GM21737 (cell line): Measurements from ENCODE around the gene MSS51.

Source experiments
- ATAC-seq: cut with Tn5 transposase; IDR thresholded peaks from one replicate; pipeline ENCODE4 v1.9.1; 2021; ENCODE audit warnings: mild to moderate bottlenecking, moderate library complexity; ENCODE audit not compliant: unreplicated experiment

Gene MSS51

DNA sequence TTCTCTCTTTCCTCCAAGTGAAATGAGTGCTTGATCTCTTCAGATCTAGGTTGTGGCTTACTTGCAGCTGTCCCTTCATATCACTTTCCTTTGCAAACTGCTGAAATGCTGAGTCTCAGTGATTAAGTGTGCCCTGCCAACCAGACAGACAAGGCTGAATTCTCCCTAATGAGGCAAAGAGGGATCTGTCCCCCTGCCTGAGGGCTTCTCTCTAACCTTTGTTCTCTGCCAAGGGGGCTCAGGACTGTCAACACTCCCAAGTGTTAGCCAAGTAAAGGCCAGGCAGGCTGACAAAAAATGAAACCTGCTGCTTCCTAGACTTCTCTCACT lies at the start of gene MSS51:
Gene MSS51 (minus strand): TSS at position 24 of the 330 bp plus-strand sequence. CDS start 5,277 bp downstream, outside the sequence.
- no peak for ATAC-seq

DNA sequence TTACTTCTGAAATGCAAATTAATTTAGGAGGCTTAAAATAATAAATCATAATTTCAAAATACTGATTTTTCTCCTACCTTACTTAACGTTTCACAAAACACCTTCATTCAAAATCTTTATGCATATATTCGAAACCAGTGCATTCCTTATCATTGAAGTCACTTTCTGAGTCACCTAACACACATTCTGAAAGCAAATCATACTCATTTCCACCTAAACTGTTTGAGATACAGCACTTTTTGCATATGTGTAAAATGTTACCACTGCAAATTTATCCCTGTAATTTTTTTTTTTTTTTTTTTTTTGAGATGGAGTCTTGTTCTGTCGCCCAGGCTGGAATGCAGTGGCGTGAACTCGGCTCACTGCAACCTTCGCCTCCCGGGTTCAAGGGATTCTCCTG lies 46.8 kb upstream of the MSS51 start:
- ATAC-seq, result no peak

DNA sequence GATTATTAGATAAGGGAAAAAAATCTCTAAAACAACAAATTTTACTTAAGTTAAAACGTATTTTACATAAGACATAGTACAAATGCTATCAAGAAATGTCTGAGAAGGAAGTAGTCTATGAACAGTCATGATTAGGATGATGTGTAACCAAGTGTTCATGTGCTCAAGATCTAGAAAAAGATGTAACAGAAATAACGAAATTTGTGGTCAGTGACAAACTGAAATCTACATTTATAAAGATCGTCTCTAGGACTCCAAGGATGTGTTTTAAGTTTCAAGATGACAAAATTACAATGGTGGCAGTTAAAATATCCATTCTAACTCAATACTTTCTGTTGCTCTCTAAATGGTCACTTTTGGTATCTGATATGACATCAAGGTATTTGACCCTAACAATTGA lies 45.3 kb upstream of the MSS51 start:
- ATAC-seq, result no peak

DNA sequence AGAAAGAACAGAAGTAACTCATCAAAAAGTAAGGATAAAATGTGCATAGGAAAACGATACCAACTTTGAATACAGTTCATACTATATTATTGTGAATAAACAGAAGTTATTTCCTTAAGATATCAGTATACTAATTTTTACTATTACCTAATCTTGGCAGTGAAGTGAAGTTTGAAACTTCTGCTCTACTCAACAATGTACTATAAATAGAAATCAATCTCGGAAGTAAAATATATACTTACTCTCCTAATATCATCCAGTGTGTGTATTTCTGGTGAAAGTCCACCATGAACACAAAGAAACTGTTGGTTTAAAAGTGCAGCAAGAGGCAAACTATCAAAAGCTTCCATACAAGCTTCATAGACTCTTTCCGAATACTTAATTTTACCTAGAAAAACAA lies 37.9 kb upstream of the MSS51 start:
- ATAC-seq, result no peak

DNA sequence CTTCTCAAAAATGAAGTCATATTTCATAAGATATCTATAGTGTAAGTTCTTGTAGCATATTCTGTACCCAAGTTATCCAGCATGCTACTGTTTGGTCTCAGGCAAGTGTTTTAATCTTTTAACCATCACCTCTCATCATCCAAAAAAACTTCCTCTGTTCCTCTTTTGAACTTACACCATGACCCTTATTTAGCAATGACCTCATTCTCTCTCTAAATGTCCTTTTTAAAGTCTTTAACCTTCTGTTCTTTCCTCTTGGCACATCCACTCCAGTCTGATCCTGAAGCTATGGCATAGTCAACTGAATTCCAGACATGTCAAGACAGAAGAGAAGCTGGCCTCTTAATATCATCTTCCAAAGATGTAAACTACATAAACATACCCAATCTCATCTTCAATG lies 36.2 kb upstream of the MSS51 start:
- no peak for ATAC-seq

DNA sequence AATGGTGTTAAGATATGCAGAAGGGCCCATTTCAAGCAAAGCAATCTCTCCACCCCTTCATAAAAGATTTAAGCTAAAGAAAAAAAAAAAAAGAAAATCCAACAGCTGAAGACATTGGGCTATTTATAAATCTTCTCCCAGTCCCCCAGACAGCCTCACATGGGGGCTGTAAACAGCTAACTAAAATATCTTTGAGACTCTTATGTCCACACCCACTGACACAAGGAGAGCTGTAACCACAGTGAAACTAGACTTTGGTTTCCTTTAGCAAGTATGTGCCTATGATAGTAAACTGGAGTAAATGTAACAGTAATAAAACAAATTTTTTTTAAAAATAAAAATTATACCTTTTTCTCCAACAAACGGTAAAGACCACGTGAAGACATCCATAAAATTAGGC lies 33.8 kb upstream of the MSS51 start:
- no peak for ATAC-seq

DNA sequence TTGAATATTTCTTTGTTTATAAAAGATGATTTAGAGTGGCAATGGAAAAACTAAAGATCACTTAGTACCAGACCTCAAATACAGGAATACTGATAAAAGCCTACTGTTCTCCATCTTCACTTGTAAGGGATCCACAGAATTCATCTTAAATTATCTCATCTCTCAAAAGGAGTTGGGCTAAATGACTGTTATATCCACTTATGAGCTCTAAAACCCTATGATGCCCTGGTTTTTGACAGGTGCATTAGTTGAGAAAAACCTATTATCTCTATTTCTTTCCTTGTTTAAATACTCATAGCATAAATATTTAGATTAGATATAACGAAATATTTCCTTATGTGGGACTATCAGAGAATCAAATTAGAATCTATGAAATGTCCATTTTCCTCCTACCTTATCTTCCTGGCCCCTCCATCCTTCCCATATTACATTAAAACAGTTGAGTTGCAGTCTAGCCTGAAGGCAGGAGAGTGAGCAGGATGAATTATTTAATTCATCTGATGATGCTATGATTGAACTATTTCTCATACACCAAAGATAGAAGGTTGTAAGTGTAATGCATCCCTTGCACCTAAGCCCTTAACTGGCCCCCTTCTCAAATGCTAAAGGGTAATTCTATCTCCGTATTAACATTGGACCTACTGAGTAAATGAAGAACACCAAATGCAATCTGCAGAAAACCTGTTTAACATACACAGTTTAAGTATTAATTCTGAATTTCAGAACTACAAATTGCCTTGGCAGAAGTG lies 32.8 kb upstream of the MSS51 start:
- no peak for ATAC-seq

DNA sequence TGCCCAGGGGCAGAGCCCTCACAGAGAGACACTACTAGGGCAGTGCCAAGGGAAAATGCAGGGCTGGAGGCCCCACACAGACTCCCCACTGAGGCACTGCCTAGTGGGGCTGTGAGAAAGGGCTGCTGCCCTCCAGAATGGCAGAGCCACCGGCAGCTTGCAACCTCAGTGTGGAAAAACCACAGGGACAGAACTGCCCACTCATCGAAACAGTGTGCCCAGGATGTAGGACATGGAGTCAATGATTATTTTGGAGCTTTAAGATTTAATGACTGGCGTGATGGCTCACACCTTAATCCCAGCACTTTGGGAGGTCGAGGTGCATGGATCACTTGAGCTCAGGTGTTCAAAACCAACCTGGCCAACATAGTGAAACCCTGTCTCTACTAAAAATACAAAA lies 27.5 kb upstream of the MSS51 start:
- no peak for ATAC-seq

DNA sequence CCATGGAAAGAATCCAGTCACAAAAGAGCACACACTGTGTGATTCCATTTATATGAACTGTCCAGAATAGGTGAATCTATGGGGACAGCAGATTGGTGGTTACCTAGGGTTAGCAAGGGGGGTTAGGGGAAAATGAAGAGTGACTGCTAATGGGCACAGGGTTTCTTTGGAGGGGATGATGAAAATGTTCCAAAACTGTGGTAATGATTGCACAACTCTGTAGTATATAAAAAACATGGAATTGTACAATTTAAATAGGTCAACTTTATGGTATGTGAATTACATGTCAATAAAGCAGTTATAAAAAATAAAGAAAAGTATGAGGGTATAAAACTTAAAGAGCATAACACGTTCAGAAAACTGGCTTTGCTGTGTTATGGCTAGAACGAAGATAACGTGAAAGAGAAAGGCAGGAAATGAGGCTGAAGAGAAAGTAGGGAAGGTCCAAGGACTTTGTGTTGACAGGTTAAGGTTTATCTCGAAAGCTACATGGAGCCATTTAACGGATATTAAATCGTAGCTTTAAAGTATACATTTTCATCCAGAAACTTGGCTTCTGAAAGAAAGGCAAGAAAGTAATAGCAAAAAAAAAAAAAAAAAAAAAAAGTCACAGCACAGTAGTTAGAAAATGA lies 26.4 kb upstream of the MSS51 start:
- ATAC-seq, result no peak

DNA sequence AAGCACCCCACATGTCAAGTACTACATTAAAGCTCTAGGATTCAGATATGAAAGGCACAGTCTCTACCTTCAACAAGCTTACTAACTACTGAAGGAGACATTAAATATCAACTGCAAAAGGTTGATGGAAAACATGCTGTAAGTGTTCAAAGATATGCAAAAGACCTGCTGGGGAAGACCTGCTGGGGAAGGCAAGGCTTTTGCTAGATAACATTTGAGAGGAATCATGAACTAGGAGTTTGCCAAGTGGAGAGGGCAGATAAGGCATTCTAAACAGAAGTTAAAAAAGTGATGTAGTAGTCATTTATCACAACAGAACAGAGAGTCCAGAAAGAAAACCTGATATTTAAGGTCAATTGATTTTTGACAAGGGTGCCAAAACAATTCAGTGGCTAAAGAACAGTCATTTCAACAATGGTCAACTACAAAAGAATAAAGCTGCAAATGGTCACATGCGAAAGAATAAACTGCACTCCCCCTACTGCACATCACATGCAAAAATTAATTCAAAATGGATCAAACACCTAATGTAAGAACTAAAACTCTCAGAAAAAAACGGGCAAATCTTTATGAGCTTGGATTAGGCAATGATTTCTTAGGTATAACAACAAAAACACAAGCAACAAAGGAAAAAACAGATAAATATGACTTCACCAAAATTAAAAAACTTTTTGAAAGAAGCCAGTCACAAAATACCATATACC lies 23.0 kb upstream of the MSS51 start:
- ATAC-seq, result no peak

DNA sequence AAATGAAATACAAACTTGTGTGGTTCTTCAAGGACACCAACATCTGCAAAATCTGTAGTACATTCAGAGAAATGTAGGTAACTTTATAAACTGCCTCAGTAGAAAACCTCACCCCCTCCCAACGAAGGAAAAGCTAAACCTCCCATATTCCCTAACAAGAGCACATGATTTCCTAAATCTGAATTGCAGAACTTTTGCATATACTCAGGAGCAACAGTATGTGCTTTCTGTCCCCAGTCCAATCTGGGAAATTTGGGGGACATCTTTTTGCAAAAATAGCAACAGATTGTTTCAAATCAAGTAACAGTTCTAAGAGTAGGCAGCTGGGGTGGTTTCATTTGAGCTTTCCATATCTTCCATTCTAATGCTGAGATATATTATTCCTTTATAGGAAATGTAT lies 15.8 kb upstream of the MSS51 start:
- ATAC-seq, result no peak

DNA sequence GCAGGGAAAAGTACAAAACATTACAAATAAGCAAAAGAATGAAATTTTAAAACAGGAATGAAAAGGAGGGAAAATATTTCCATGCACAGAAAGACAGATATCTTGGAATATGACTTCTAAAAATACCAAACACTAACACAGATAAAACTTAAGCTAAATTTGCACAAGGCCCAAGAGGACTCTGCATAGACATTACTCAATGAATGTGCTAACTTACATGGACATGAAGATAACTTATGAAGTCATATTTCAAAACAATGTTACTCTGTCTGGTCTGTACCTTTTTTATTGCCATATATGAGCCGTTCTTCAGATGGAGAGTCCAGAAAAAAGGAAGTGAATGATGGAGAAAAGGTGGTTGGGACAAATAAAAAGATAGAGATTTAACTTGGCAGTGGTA lies 15.0 kb upstream of the MSS51 start:
- no peak for ATAC-seq

DNA sequence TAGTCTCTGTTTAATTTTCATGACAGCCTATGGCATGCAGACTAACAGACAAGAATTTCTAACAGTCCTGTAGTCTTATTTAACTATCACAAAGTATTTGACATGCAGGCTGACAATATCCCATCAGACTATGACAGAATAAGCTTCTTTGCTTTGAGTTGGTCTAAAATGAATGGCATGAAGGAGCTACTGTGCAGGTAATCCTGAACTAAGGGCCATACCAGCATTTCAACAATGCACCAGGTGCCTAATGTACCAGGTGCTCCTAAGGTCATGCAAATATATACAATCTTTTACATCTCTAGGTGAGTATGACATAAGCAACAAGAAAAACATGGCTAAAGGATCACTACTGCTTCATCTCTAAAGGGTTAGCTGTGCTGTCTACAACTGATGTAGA lies 13.6 kb upstream of the MSS51 start:
- no peak for ATAC-seq

DNA sequence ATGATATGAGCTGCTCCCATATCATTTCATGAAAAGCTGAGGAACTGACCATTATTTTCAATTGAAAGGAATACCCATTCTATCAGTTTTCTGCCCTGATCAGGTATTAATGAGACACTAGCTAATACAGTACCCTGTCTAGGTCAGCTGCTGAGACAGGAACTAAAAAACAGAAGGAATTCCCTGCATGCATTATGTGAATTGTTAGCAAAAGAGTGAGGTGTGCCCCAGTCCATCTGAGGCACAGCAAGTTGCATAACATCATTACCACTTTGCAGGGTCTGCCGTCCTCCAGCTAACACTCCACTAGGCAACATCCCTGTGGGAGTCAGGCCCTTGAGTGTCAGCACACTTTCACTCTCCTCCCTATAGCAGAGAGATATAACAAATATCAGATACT lies 11.1 kb upstream of the MSS51 start:
- ATAC-seq, result no peak

DNA sequence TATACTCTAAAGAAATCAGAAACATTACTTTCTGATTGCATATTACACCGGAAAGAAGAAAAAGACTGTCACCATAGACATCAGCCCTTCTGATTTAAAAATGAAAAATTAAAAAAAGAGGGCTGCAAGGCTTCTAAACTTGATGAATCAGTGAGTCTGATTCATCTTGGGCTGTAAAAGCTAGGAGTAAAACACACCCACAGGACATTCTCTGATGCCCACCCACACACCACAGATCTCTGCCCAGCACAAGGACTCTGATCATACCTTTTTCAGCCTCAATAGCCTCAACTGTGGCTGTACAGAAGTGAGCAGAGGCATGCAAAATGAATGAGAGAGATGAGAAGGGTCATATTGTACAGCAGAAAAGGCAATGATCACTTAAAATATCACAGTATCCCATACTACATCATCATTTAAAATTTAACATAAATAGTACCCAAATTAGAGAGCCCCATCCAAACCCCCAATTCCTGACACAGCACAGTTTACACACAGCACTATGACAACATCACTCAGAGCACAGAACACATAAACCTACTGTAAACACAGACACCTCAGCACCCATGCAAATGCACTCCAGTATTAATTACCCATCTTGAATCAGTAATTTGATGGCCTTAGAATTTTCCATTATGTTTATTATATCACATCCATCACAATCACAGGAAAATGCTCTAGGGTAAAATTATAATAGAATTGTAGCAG lies 6.4 kb upstream of the MSS51 start:
- no peak for ATAC-seq

DNA sequence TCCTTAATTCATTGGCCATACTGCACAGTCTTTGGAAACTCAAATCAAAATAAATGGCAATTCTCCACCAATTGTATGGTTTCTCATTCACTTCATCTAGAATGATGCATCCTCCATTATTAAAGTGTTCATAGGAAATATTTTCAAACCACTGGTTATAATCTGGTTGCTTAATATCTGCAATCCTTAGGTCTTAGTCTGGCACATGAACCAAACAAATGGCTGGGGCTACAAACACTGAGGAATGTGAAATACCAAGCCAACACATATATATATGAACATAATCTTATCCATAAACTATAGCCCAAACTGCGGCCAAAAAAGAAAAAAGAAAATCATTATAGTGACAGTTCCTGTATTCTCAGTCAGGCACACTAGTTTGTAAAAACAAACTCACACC lies 5.7 kb upstream of the MSS51 start:
- no peak for ATAC-seq

DNA sequence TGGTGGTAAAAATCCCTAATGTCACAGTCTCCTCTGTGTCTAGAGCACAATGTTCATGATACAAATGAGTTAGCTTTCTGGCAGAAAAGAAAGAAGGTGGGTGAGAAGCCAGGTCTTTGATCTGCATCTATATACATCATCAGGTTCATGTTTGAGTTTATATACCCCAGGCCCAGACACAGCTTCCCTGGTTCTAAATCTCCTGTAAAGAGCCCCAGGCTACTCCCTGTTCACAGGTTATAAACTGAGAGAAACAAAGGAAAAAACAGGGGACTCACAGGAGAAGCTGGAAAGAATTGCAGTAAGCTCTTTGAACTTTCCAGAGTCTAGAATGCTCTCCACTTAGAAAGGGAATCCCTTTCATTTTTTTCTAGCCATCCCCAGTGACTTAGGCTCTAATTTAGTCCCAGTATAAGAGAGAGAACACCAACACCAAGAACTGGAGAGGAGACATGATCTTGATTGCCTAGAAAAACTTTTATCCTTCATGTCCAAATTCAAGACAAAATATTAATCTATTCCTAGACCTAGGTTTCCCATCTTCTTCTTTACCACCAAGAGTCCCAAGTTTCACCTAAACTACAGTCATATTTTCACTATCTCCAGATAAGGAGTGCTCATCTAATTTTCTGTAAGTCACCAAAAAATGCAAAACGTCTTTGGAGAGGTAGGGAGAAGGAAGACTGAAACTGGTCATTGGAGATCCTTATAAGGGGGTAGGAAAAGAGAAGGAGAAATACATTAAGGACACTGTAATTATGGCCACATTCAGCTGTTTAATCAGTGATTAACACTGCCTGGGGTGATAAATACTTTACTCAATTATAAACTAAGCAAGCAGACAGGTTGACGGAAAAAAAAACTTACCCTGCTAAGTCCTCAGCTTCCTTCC lies 469 bp downstream of the MSS51 start:
- ATAC-seq, result no peak

DNA sequence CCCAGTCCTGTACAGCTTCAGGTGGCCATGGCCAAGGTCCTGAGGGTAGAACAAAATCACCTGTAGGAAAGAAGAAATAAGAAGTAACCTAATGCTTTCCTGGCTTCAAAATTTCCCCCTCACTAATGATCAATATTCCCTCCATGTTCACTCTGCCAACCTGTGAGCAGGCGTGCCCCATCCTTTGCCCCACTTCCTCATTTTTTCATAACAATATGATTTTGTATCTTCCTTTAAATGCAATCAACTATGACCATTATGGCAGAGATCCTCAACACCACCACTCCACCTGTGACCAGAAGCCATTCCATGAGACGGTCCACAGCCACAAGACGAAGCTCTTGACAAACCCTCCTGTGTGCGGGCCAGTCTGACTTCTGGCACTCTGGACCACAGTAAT lies 7.0 kb downstream of the MSS51 start:
- no peak for ATAC-seq

DNA sequence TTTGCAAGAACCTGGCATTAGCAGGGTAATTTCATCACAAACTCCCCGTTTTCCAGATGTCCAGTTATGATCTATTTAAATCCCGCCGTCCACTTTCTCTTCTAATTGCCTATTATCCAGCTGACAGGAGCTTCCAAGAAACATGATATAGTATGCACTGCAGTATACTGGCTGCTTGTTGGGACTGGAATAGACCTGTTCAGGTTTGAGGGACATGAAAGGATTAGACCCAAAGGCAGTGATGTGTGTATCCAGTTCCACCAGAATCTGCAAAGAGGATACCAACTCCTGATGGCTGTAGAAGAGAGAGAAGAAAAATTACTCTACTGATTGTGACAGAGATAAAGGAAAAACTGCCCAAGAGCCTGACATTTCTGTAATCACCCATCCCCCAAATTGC lies 8.9 kb downstream of the MSS51 start:
- no peak for ATAC-seq

DNA sequence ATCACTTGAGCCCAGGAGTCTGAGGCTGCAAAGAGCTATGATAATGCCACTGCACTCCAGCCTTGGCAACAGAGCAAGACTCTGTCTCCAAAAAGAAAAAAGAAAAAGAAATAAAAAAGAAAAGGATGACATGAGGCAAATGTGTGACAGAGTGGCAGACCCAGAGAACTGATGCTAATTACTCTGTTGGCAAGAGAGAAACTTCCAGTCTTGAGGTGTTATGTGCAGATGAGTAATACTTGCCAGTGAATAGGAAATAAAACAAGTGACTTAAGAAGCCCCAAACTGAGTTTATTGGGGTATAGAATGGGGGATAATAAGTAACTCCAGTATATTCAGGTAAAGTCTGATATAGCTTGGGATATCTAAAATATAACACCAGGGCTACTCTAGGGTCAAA lies 10.1 kb downstream of the MSS51 start:
- no peak for ATAC-seq

DNA sequence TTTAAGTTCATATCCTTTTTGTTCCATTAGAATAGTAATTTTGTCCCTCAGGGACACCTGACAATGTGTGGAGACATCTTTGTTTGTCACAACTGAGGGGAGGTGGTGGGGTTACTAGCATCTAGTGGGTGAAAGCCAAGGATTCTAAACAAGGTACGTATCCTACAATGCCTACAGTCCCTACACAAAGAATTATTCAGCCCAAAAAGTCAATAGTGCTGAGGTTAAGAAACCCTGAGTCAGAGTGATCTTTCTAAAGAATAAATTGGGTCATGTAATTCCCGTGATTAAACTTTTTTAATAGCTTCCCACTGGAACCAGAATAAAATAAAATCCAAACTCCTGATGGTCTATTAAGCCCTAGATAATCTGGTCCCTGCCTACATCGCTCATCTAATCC lies 16.8 kb downstream of the MSS51 start:
- no peak for ATAC-seq
